GM12878 (cell line): ENCODE measurements around the gene ASCL4. TPM values are rescaled to one million over a fixed set of nuclear protein-coding genes. Genes with fewer than 3 reads are reported as not detected.

Experiments used
- ATAC-seq: fragments of 200-7000 bp; cut with Tn5 transposase; 3 replicates; pipeline ENCODE4 v1.9.1; 2020; ENCODE audit warnings: mild to moderate bottlenecking, moderate library complexity
- BruUV-seq: library from RNA; stranded (reverse); fragments of 400-500 nt; replicated peaks from 2 replicates; lab custom pipeline; 2021; lab: Mats Ljungman, UMichigan
- CTCF ChIA-PET: fragments of 300-600 bp; sonication (Branson Sonifier 250); formaldehyde crosslinking; extraction: SDS; loops from one replicate; lab custom pipeline; 2021; ENCODE audit warnings: inconsistent platforms; lab: Yijun Ruan, JAX
- POLR2A ChIA-PET: fragments of 350-600 bp; formaldehyde crosslinking; extraction: SDS; loops from one replicate; lab custom pipeline; 2021; ENCODE audit warnings: inconsistent platforms; lab: Charles Lee
- RAD21 ChIA-PET: fragments of 300-600 bp; sonication (Branson Sonifier 250); formaldehyde crosslinking; loops from one replicate; lab custom pipeline; 2023; ENCODE audit warnings: antibody characterized with exemption; ENCODE audit not compliant: unreplicated experiment; lab: Charles Lee
- SMC1A ChIA-PET: fragments of 300-600 bp; sonication (Branson Sonifier 250); formaldehyde crosslinking; loops from one replicate; lab custom pipeline; 2023; ENCODE audit not compliant: unreplicated experiment, uncharacterized antibody; lab: Charles Lee
- DNase-seq: peaks from one replicate; pipeline ENCODE4 v3.0.0-alpha.2; 2011; ENCODE audit warnings: low read depth, low spot score
- FAIRE-seq: peaks from 3 replicates; lab custom pipeline; 2011; peaks lifted over from hg19 to GRCh38; lab: Jason Lieb, UNC
- H2AFZ ChIP-seq: 2 replicates; pipeline ENCODE4 v1.6.0; 2011; ENCODE audit warnings: low read depth, low read length, control low read depth; ENCODE audit not compliant: control insufficient read depth
- H3K27ac ChIP-seq: 2 replicates; pipeline ENCODE4 v1.5.1; 2011; ENCODE audit warnings: control low read depth; ENCODE audit not compliant: control insufficient read depth, insufficient read depth
- H3K27me3 ChIP-seq, 2 experiments: replicated peaks in 1 of 2; 2 replicates each; pipeline versions ENCODE4 v1.6.0 to v1.6.1; 2011; ENCODE audit warnings: low read length in 1 of 2; ENCODE audit not compliant: control insufficient read depth in 2 of 2, insufficient read depth in 2 of 2
- H3K36me3 ChIP-seq, 2 experiments: 2 replicates each; pipeline ENCODE4 v1.5.1; 2011; ENCODE audit warnings: low read length in 1 of 2; ENCODE audit not compliant: control insufficient read depth in 2 of 2, insufficient read depth in 2 of 2
- H3K4me1 ChIP-seq: 2 replicates; pipeline ENCODE4 v1.6.1; 2011; ENCODE audit warnings: mild to moderate bottlenecking, low read length, moderate library complexity, mixed read lengths; ENCODE audit not compliant: control insufficient read depth, insufficient read depth
- H3K4me2 ChIP-seq: 2 replicates; pipeline ENCODE4 v1.6.0; 2011; ENCODE audit warnings: control low read depth; ENCODE audit not compliant: control insufficient read depth, insufficient read depth
- H3K4me3 ChIP-seq: fragments of 200-600 bp; sonication (generic); 2 replicates; pipeline ENCODE4 v1.5.1; 2016
- H3K79me2 ChIP-seq: 2 replicates; pipeline ENCODE4 v1.6.0; 2011; ENCODE audit warnings: low read length; ENCODE audit not compliant: control insufficient read depth, insufficient read depth
- H3K9ac ChIP-seq: 2 replicates; pipeline ENCODE4 v1.8.0; 2011; ENCODE audit warnings: low read length, control low read depth, mixed read lengths; ENCODE audit not compliant: control insufficient read depth, insufficient read depth
- H3K9me3 ChIP-seq: replicated peaks from 3 replicates; pipeline ENCODE4 v1.5.1; 2011; ENCODE audit warnings: mild to moderate bottlenecking, low read length; ENCODE audit not compliant: control insufficient read depth, insufficient read depth
- H4K20me1 ChIP-seq: 2 replicates; pipeline ENCODE4 v1.6.0; 2011; ENCODE audit not compliant: control insufficient read depth, insufficient read depth
- CBX3 ChIP-seq: fragments of 200-600 bp; sonication (generic); IDR thresholded peaks from 2 replicates; pipeline ENCODE4 v1.6.1; 2016; ENCODE audit warnings: low read depth, borderline replicate concordance
- FOXK2 ChIP-seq: fragments of 450-650 bp; IDR thresholded peaks from 2 replicates; pipeline ENCODE4 v1.6.1; 2017; ENCODE audit warnings: mild to moderate bottlenecking, moderate library complexity
- LARP7 ChIP-seq: fragments of 450-650 bp; IDR thresholded peaks from 2 replicates; pipeline ENCODE4 v1.6.1; 2017; ENCODE audit warnings: mild to moderate bottlenecking
- MXI1 ChIP-seq: fragments of 150-350 bp; IDR thresholded peaks from 2 replicates; pipeline ENCODE4 v1.6.1; 2011; ENCODE audit warnings: low read depth, mild to moderate bottlenecking, inconsistent platforms, low read length, improper control_type of control experiment
- PRDM15 ChIP-seq: fragments of 450-650 bp; formaldehyde crosslinking; IDR thresholded peaks from 2 replicates; pipeline ENCODE4 v1.4.0; 2020; ENCODE audit warnings: mild to moderate bottlenecking, moderate library complexity
- RELB ChIP-seq: fragments of 450-650 bp; IDR thresholded peaks from 2 replicates; pipeline ENCODE4 v1.6.1; 2017; ENCODE audit warnings: low read depth, mild to moderate bottlenecking, moderate library complexity
- REST ChIP-seq: IDR thresholded peaks from 2 replicates; pipeline ENCODE4 v1.6.1; 2012; ENCODE audit warnings: mild to moderate bottlenecking, low read depth, low read length
- ZBED1 ChIP-seq: IDR thresholded peaks from 2 replicates; pipeline ENCODE4 v1.6.1; 2016; ENCODE audit warnings: borderline replicate concordance
- WGBS: methylation state at CpG from one replicate; pipeline ENCODE4 v1.1.6; 2016; ENCODE audit warnings: low lambda C conversion rate; ENCODE audit not compliant: insufficient replicate concordance, insufficient coverage; ENCODE audit errors: missing lambda C conversion rate; 5-methylcytosine and 5-hydroxymethylcytosine counted together
- in situ Hi-C: fragments of 300-500 bp; cut with MboI; formaldehyde crosslinking; loops from 9 replicates; pipeline ENCODE4 v1.14.3; 2018; ENCODE audit warnings: mixed read lengths
- intact Hi-C: fragments of 100-400 bp; cut with micrococcal nuclease; formaldehyde crosslinking; loops from one replicate; pipeline ENCODE4 v1.14.2; 2022; ENCODE audit not compliant: unreplicated experiment
- polyA plus RNA-seq, 11 experiments: library from polyadenylated mRNA; depleted of rRNA in 4 of 11; unstranded in 6 of 11; stranded (reverse) in 5 of 11; fragments of >200 nt; fragmentation: Nextera tagmentation in 4 of 11; fragmentation: Illumina TruSeq in 1 of 11; extraction: Ambion mirVana in 4 of 11; extraction: Trizol in 1 of 11; gene quantifications; 1 replicate in 1 of 11; 2 replicates in 10 of 11; pipeline versions ENCODE4 v1.2.1 to v1.2.3, GENCODE V29; 2011 to 2016; ENCODE audit warnings: inconsistent platforms in 2 of 11, missing spikeins in 2 of 11, low read depth in 1 of 11
- total RNA-seq, 4 experiments: library from RNA; depleted of rRNA in 3 of 4; stranded (reverse); fragments of >200 nt in 3 of 4; fragmentation: Illumina TruSeq in 1 of 4; extraction: Trizol in 1 of 4; gene quantifications; 2 replicates each; pipeline versions ENCODE4 v1.2.1 to v1.2.3, GENCODE V29; 2013 to 2021
- TF ChIP-seq, protein P1 (sequence below): IDR thresholded peaks from 2 replicates; pipeline ENCODE4 v1.6.1; 2012; ENCODE audit warnings: improper control_type of control experiment, low read depth, low read length; ENCODE audit not compliant: insufficient replicate concordance

The ASCL4 gene
- total and polyA plus RNA-seq, 10 of the 15 experiments (the other 5 are each of a cell fraction or from before 2014, with no cell fraction given), result not detected

DNA sequence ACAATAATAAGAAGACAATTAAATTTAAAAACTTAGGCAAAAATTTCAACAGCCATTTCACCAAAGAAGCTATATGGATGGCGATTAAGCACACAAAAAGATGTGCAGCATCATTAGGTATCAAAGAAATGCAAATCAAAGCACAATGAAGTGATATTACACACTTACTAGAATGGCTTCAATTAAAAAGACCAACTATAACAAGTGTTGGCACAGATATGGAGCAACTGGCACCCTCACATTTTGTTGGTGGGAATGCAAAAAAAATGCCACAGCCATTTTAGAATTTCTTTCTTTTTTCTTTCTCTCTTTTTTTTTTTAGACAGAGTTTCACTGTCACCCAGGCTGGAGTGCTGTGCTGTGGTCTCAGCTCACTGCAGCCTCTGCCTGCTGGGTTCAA lies 11.6 kb upstream of the ASCL4 start:
- intact Hi-C loops (loop anchor here (5.0 kb wide), 1 partner anchor 139 kb away; no protein-coding TSS in a partner anchor), in situ Hi-C loops (no loop called here)
- no peaks in the 10 kb centered on the region for H3K36me3 ChIP-seq
- H3K27me3 ChIP-seq, result peaks cover 0 to 2% of the 10 kb centered on the region in 2 experiments; a peak in 2 of 4 replicates
- H3K4me3 ChIP-seq, result no peak overlapping the region
- DNase-seq, result no peak
- no peak overlapping the region for H3K27ac ChIP-seq
- no peak for FAIRE-seq
- peaks cover 3% of the 10 kb centered on the region; the same call in 1 of the 2 replicates for H3K4me1 ChIP-seq
- H3K4me2 ChIP-seq, result no peak overlapping the region
- no peak overlapping the region for H3K9ac ChIP-seq
- WGBS, result 90% methylated on average over 1 of the region's 1 CpG
- no peaks in the 10 kb centered on the region for H3K9me3 ChIP-seq
- H2AFZ ChIP-seq, result no peak overlapping the region
- no peak for ATAC-seq
- no peaks in the 10 kb centered on the region for H4K20me1 ChIP-seq
- ChIA-PET POLR2A (interaction anchor here (0.7 kb wide), 1 partner anchor 40 kb away, joined by 3 read pairs; no protein-coding TSS in a partner anchor), SMC1A (interaction anchor here (0.6 to 1.6 kb wide), 2 partner anchors 10 to 123 kb away, joined by 3 to 9 read pairs; no protein-coding TSS in a partner anchor), RAD21 (no interaction called here), CTCF (interaction anchor here (1.6 kb wide), 1 partner anchor 123 kb away, joined by 10 read pairs; no protein-coding TSS in a partner anchor)
- no TSS peak for BruUV-seq
- peaks cover 26% of the 10 kb centered on the region for H3K79me2 ChIP-seq
- TF ChIP-seq ZBED1 (no peak), RELB (no peak), REST (no peak), PRDM15 (CRISPR knock-in tag) (no peak), FOXK2 (no peak), MXI1 (no peak), LARP7 (no peak), CBX3 (no peak)
- TF ChIP-seq, protein P1, sequence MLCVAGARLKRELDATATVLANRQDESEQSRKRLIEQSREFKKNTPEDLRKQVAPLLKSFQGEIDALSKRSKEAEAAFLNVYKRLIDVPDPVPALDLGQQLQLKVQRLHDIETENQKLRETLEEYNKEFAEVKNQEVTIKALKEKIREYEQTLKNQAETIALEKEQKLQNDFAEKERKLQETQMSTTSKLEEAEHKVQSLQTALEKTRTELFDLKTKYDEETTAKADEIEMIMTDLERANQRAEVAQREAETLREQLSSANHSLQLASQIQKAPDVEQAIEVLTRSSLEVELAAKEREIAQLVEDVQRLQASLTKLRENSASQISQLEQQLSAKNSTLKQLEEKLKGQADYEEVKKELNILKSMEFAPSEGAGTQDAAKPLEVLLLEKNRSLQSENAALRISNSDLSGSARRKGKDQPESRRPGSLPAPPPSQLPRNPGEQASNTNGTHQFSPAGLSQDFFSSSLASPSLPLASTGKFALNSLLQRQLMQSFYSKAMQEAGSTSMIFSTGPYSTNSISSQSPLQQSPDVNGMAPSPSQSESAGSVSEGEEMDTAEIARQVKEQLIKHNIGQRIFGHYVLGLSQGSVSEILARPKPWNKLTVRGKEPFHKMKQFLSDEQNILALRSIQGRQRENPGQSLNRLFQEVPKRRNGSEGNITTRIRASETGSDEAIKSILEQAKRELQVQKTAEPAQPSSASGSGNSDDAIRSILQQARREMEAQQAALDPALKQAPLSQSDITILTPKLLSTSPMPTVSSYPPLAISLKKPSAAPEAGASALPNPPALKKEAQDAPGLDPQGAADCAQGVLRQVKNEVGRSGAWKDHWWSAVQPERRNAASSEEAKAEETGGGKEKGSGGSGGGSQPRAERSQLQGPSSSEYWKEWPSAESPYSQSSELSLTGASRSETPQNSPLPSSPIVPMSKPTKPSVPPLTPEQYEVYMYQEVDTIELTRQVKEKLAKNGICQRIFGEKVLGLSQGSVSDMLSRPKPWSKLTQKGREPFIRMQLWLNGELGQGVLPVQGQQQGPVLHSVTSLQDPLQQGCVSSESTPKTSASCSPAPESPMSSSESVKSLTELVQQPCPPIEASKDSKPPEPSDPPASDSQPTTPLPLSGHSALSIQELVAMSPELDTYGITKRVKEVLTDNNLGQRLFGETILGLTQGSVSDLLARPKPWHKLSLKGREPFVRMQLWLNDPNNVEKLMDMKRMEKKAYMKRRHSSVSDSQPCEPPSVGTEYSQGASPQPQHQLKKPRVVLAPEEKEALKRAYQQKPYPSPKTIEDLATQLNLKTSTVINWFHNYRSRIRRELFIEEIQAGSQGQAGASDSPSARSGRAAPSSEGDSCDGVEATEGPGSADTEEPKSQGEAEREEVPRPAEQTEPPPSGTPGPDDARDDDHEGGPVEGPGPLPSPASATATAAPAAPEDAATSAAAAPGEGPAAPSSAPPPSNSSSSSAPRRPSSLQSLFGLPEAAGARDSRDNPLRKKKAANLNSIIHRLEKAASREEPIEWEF, result no peak
